NCI-H2196 (cell line): ENCODE data around the gene PPP4R2.
"Not testable (repeated sequence)": the region's sequence is repeated elsewhere in the genome, so short reads cannot be mapped to it uniquely, and the experiment has no call there.

Experiments used
- DNase-seq: peaks from one replicate; lab custom pipeline; 2025; ENCODE audit not compliant: unreplicated experiment; lab: John Stamatoyannopoulos, UW

Gene PPP4R2

DNA sequence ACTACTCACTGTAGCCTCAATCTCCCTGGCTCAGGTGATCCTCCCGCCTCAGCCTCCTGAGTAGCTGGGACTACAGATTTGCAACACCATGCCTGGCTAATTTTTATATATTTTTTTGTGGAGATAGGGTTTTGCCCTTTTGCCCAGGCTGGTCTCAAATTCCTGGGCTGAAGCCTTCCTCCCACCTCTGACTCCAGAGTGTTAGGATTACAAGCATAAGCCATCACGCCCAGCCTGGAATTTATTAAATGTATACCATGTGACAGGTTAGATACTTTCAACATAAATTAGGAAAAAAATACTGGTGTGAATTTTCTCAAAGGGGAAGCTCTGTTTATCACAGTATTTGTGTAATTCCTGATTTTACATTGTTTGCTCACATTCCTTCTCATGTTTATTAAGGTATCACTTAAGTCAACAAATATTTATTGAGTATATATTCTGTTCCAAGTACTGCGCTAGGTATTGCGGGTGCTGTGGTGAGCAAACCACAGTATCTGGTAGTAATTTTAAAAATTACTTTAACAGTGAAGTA, 24.8 kb downstream of the PPP4R2 start:
- DNase-seq = no peak

DNA sequence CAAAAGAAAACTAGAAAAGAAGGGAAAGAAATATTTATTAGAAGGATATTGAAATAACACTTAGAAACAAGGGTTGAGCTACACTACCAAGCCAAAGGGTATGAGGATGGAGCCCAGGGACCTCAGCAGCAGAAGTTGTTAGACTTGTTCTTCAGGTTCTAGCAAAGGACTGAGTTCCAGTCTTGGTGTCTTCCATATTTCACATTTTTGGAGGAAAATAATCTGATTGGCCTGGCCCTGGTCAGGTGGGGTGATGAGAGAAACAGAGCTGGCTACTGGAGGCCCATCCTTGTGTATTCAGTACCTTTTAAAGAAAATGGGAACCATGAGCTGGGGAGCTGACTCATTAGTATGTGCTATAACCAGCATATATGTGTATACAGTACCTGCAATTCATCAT, 28.2 kb downstream of the PPP4R2 start:
- DNase-seq = no peak

DNA sequence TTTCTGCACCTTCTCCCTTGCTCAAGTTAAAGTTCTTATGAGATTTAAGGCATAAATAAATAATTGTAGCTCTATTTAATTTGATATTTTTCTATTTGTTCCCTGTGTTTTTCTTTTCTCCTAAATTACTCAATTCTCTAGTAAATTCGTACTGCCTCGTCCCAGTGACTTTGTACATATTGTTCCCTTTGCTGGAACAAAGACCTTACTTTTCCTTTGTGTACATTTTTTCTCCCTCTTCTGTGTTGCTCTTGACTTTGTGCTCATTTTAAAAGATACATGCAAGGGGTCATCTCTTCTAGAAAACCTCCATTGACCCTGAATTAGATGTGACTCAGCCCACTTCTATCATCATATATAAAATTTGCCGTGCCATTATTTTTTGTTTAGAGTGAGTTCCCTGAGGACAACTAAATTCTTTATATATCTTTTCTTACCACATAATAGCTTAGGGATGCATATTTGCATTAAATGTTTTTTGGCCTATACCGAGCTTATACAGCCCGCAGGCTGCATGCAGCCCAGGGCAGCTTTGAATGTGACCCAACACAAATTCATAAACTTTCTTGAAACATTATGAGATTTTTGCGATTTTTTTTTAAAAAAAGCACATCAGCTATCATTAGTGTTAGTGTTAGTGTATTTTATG, 29.6 kb downstream of the PPP4R2 start:
- no peak for DNase-seq

DNA sequence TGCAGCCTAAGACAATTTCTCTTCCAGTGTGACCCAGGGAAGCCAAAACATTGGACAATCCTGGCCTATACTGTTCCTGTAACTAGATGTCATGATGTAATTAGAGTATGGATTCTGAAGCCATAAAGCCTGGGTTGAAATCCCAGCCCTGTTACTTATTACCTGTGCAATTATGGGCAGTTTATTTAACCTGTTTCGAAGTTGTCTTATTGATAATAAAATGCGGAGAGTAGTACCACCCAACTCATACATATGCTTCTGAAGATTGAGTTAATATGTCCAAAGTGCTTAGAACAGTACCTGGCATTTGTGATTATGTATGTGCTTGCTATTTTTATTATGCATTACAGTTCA, 30.1 kb downstream of the PPP4R2 start:
- no peak for DNase-seq

DNA sequence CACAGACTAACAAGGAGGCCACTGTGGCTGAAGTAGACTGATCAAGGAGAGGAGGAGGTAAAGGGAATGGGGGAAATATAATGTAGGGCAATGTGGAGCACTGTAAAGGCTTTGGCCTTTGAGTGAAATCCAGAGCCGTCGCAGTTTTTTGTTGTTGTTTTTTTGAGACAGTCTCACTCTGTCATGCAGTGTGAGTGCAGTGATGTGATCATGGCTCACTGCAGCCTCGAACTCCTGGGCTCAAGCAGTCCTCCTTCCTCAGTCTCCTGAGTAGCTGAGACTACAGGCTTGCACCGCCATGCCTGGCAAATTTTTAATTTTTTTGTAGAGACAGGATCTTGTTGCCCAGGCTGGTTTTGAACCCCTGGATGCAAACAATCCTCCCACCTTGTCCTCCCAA, 32.2 kb downstream of the PPP4R2 start:
- no peak for DNase-seq

DNA sequence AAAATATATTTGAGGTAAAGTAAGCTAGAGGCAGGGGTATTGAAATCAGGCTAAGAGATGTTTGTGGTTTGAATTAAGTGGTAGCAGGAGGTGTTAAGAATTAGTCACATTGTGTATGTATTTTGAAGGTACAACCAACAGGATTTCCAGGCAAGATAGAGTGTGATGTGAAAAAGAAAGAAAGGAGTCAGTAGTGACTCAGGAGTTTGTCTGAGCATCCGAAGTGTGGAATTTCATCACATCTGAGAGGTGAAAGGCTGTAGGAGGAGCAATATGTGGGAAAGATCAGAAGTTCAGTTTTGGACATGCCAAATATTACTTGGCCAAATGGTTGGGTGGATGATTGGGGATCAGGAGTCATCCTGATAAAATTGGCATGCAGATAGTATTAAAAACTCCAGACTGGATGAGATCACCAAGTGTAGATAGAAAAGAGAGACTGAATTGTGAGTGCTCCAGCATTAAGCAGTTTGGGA, 32.7 kb downstream of the PPP4R2 start:
- no peak for DNase-seq

DNA sequence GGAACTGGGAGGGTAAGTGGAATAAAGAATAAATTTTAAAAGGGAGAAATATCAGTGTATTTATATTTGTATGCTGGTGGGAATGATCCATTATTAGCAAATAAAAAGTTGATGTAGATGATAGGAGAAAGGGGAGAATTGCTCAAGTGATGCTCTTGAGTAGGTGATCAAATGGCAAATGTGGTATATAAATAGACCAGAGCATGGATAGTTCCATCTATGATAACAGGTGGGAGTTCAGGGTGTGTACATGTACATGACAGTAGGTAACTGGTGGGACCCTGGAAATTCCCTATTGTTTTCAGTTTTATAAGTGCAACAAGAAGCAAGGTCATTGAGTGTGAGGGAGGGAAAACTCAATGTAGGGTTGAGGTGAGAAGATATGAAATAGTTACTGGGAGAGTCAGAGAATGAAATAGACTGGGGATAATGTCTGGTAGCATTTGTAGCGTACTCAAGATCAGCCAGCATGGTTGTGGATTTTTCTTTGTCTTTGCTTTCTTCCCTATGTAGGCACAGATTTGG, 33.5 kb downstream of the PPP4R2 start:
- no peak for DNase-seq

DNA sequence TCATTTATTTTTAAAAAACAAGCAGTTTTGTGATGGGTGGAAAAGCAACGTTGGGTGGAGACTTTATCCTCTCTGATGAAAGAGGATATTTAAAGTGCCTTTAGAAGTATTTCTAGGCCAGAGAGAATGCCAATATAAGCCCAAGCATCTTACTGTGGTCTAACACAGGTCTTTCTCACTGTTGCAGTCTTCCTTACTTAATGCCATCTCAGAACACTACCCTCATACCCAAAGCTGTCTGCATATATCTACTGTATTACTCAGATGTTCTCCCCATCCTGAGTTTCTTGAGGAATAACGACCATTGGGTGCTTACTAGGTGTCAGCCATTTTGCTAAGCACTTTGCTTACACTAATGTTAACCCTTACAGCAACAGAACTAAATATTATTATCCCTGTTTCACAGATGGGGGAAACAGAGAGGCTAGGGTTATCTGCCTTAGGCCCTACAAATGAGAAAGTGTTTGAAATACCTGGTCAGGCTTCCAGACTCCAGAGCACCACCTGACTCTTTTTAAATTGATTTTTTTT, 35.0 kb downstream of the PPP4R2 start:
- DNase-seq = no peak

DNA sequence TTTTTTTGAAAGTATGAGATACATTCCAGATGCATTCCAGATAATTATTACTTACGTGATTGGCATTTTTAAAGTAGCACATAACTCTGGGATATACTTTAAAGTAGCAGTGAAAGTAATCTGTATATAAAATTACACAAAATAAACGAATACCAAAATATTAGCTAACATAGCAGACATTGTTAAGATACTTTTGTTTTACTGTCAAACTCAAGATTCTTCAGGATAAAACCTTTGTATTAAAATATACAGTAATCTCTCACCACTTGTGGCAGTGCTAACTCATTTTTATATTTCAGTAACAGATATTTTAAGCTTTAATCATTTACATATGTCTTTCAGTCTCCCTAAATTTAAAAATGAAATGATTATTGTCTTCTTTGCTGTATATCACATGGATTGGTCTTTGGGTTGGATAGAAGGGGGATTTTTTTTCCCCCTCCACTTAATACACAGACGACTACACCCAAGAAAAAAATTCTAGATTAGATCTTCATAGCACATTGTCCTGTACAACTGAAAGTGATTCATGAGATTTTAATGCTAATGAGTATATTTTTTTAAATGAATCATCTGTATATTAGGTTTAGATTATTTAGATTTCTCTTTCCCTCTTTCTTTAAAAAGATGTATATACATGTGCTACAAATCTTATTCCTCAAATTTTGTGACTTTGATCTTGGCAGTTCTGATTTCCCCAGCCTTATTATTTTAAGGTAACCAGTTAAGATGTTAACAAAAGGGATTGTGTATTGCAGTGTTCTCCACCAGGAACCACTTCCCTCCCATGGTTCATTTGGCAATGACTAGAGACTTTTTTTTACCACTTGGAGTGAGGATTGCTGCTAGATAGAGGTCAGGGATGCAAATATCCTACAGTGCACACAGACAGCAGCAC, 40.3 kb downstream of the PPP4R2 start:
- DNase-seq = no peak

DNA sequence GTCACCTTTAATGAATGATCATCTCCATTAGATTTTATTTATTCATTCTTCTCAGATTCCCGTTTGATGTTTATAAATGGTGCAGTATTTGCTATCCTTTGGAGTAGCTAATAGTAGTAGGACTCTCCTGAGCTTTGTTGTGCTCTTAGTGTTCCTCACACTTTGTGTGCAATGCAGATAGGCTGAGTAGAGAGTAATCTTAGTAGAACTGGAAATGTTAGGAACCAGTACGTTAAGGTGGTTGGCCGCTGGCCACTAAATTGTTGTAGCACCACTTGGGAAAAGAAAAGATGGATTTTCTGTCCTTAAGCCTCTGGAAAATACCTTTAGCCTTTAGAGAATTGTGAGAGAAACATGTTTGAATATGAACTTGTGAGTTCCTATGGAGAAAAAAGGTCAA, 44.9 kb downstream of the PPP4R2 start:
- no peak for DNase-seq

DNA sequence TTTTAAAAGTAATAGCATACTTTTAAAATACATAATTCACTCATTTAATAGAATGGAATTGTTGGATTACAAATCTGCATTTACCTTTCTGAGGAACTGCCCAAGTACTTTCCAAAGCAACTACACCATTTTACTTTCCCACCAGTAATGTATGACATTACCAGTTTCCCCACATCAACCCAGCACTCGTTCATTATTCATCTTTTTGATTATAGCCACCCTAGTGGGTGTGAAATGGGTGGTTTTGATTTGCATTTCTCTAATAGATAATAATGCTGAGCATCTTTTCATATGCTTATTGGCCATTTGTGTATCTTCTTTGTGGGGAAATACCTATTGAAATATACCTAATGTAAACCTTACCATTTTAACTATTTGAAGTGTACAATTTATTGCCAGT, 46.8 kb downstream of the PPP4R2 start:
- DNase-seq = no peak

DNA sequence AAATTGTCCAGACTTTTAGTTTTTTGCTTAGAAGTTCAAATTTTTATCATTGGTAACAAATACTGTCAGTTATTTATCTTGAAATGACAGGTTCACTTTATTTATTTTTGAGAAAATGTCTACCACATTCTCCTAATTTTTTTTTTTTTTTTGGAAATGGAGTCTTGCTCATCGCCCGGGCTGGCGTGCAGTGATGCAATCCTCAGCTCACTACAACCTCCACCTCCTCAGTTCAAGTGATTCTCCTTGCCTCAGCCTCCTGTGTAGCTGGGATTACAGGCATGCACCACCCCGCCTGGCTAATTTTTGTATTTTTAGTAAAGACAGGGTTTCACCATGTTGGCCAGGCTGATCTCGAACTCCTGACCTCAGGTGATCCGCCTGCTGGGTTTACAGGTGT, 48.8 kb downstream of the PPP4R2 start:
- no peak for DNase-seq

DNA sequence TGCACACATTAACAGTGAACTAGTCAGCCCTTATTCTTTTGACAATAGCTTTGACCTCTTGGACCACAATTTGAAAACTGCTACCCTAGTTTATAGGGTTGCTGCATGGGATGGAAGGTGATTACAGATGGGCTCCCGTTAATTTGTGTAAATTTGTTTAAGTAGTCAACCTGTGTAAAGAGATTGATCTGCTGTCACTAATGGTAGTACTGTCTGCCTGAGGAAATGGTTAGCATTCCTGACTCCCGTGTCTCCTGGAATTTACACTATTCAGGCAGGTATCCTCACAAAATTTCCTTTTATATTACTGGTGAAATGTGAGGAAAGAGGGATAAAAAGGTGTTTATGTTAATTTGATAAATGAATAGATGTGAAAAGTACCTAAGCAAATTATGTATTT, 49.6 kb downstream of the PPP4R2 start:
- no peak for DNase-seq

DNA sequence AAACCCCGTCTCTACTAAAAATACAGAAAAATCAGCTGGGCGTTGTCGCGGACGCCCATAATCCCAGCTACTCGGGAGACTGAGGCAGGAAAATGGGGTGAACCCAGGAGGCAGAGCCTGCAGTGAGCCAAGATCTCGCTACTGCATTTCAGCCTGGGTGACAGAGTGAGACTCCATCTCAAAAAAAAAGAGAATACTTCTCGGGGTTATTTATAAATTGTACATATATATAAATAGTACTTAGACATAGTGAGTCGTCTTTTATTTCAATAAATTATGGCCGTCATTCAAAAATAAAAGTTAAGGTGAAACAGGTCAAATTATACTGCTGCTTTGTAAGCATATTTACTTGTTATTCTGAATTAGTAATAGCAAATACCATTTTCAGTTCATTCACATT, 52.7 kb downstream of the PPP4R2 start:
- no peak for DNase-seq

DNA sequence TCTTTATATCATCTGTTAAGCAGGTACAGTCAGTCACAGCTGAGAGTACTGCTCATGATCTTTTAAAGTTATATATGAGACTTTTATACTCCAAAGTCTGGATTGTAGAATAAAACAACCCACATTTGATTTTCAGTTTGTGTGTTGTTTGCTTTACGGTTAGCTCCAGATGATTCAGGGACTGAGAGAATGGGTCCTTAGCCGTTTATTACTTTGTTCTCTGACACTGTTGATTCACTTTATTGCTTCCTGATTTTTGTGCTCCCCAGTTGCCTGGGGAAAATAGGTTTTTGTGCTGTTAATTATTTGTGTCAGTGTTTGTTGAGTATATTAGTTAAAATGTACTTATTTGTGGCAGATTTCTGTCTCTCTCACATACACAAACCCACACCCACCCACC, 56.2 kb downstream of the PPP4R2 start:
- DNase-seq = no peak

DNA sequence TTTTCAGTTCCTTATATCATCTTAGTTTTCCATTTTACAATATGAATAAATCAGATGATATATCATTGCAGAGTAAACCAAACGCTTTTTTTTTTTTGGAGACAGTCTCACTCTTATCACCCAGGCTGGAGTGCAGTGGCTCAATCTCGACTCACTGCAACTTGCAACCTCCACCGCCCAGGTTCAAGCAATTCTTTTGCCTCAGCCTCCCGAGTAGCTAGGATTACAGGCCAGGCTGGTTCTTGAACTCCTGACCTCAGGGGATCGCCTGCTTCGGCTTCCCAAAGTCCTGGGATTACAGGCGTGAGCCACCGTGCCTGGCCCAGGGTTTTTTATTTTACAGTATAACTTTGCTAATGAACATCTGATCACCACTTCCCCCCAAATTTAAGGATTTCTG, 59.0 kb downstream of the PPP4R2 start:
- DNase-seq = no peak

DNA sequence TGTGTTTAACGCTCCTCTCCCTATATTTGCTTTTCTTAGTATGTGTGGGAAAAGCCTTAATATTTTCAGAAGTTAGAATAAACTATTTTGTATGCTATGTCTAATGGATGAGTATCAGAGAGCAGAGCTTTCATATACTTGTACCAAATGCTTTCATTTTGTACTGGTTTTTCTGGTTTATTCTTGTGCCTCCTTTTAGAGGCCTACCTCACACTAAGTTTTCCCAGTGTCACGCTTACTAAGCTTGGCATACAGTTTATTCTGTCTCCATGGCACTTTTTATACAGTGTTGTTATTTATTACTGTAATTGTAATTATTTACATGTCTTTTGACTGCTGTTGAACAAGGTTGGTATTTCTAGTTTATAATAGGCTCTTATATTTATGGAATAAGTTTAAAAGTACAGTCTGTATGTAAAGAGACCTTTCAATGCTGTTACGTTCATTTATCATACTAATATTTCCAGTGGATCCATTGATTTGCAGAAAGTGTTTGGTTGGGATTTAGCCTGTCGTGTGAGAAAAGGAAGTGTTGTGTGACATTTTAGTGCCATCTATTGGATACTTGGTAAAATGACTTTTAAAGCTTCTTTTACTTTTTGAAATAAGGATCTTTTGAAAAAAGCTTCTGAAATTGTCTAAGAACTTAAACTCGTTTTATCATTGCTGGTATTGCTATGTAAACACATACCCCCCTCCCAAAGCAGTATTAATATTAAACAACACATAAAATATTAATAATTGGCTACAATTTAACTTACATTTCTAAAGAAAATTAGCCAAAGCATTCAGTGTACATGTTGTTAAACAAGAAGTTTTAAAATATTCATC, 59.6 kb downstream of the PPP4R2 start:
- DNase-seq = peak; percentile 8

DNA sequence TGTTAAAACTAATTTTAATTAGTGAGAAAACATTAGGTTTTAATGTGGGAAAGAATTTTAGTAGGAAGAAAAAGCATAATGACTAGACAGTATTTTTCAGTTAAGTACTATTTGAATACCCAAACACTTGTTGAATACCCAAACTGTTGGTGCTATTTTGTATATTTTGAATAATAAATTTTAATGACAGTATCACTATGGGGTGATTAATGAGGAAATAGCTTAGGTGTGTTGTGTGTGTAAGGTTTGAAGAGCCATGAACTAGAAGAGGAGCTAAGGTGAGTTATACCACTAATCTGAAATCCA, 60.2 kb downstream of the PPP4R2 start:
- no peak for DNase-seq

DNA sequence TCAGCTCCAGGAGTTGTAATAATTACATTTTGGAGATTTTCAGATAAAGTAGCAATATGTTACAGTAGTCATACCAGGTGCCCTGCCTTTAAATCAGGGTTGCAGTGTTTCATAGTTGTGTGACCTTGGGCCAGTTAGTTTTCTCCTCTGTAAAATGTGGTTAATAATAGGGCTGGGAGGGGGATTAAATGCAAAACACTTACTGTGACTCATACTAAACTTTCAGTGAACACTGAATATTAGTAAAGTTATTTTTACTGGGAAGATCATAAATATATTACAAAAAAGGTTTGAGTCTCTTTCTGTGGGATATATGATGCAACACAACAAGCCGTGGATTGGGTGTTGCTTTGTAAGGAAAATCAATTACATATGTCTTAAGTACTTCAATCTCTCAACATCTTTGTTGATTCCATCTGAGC, 63.7 kb downstream of the PPP4R2 start:
- no peak for DNase-seq

DNA sequence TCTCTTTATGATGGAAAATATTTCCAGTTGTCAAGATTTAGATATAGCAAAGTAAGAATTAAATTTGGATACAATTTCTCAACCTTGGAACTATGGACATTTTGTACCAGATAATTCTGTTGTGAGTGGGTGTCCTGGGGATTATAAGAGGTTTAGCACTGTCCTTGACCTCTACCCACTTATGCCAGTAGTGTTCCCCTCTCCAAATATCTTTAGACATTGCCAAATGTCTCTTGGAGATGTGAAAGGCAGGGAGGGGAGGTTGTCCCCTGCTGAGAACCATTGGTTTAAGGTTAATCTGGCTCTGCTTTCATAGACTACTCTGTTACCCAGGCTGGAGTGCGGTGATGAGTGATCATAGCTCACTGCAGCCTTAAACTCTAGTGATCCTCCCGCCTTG, 64.8 kb downstream of the PPP4R2 start, which contains the start of gene EBLN2:
Gene EBLN2, plus strand, starts transcription at position 244 of the 400 bp plus-strand sequence. CDS start 423 bp downstream, outside the sequence.
- DNase-seq = no peak

DNA sequence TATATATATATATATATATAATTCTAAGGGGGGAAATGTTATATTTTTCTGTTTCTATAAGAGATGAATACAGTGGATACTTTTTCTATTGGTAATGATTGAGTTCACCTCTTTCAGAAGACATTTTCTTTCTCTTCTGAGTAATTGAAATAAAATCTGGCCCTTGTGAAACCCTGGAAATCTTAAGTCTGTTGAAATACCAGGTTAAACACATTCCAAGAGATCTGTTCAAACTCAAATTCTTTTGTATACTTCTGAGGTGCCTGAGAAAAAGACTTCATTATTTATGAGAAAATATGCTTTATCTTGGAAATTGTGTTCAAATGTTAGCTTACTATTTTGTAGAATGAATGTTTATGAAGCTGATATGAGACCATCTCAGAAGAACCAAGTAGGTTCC, 69.6 kb downstream of the PPP4R2 start:
- DNase-seq = not testable (repeated sequence)
